ENCODE data around the gene SMAP1.

Gene SMAP1

DNA sequence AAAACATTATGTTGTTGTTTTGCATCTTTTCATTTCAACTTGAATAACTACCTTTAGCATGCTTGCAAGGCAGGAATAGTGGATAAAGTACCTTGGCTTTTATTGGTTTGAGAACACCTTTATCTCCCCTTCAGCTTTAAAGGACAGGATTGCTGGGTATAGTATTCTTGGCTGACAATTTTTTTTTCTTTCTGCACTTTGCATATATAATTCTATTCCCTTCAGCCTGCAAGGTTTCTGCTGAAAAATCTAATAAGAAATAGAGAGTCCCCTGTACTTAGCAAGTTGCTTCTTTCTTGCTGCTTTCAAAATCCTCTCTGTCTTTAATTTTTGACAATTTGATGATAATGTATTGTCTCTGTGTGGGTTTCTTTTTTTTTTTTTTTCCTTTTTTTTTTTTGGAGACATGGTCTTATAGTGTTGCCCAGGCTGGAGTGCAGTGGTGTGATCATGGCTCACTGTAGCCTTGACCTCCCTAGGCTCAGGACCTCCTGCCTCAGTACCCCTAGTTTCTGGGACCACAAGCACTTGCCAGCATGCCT is 47.1 kb downstream of the SMAP1 start:
- Histone ChIP-seq H4K20me1 (peaks cover 0 to 11% (median 0%) of the 10 kb centered on the region in 11 experiments; a peak in 3 of 22 replicates), H3K9me3 (replicated peaks in 1 of 11) (peaks cover 30 to 61% (median 52%) of the 10 kb centered on the region in 11 experiments), H3K4me1 (peaks cover 0 to 21% (median 6%) of the 10 kb centered on the region in 10 experiments; a peak in 12 of 20 replicates)

DNA sequence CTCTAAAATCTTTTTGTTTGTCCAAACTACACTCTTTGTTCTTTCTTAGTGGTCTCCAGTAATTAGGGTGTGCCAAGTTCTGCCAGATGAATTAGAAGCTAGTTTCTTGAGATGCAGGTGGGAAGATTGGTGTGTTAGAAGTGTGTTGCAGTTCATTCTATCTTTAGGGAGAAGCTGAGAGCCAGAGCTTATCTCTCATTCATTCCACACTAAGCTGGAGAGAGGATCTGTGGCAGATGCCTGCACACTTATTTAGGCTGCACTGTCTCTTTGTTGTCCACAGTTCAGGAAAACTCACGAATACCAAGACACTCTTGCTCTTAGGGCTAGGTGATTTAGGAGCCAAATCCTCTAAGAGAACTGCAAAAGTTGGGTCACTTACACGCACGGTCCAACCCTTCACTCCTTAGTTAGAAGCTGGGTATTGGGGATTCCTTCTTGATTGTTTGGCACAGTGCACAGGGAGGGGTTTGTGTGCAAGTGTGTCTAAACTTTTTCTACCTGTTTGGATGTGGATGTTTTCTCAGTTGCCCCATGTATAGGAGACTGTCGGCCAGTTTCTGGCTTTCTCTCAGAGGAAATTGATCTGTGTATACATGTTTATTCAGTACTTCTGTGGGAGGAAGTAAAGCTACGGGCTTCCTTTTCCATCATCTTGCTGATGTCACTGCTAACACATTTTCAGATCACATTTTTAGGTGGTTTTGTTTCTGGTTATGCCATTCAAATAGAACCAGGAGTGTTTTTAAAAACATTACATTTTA is 49.5 kb downstream of the SMAP1 start:
- Histone ChIP-seq H3K4me3 (no peak overlapping the region), H3K4me2 (peak overlapping the region in 6 of 11 experiments; percentile 12 to 59 (median 30); a peak in 10 of 22 replicates), H3K9ac (peak overlapping the region in 1 of 11 experiments; percentile 35; a peak in 1 of 22 replicates), H3K4me1 (peaks cover 0 to 17% (median 6%) of the 10 kb centered on the region in 10 experiments; a peak in 12 of 20 replicates), H4K20me1 (peaks cover 0 to 11% (median 0%) of the 10 kb centered on the region in 11 experiments; a peak in 6 of 22 replicates), H3K27ac (peak overlapping the region in 3 of 11 experiments; percentile 27 to 47 (median 45); a peak in 5 of 22 replicates), H3K36me3 (peaks cover 6 to 23% (median 13%) of the 10 kb centered on the region in 11 experiments; a peak in 14 of 22 replicates), H3K27me3 (no peaks in the 10 kb centered on the region), H3K9me3 (replicated peaks in 1 of 11) (peaks cover 30 to 65% (median 52%) of the 10 kb centered on the region in 11 experiments)
- TF ChIP-seq Cebpa-rat (IDR thresholded peaks at IDR 0.05): no peak

More for the DNA sequence above, 47.1 kb downstream of the SMAP1 start:
- no peak overlapping the region for H3K27ac ChIP-seq
- TF ChIP-seq Cebpa-rat (IDR thresholded peaks at IDR 0.05): no peak
- H3K4me3 ChIP-seq: 0 out of 20 replicates have a peak overlapping the region, but pooled peaks of 1 of the 10 experiments have one; percentile 2
- H3K36me3 ChIP-seq: peaks cover 6 to 27% (median 13%) of the 10 kb centered on the region in 11 experiments; a peak in 14 of 22 replicates
- H3K9ac ChIP-seq: no peak overlapping the region
- no peak overlapping the region for H3K4me2 ChIP-seq
- H3K27me3 ChIP-seq: no peaks in the 10 kb centered on the region

DNA sequence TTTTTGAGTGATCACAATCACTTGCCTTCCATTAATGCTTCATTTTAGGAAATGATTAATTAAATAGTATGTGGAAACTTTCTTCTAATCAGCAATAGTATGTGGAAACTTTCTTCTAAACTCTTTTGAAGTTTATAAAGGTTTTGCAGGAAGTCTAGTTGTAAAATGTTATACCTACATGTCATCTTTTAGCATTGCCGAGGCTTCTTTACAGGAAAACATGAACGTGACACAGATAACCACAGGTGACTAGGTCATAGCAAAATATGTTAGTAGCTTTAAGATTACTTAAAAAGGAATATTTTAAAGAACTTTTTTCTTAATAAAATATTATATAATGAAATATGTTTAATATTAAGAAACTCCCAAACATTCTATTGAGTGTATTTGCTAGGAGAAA is 56.8 kb downstream of the SMAP1 start:
- Histone ChIP-seq H3K27ac (no peak overlapping the region), H3K9me3 (replicated peaks in 1 of 11) (peaks cover 0 to 14% (median 8%) of the 10 kb centered on the region in 11 experiments; a peak in 13 of 22 replicates), H3K4me1 (peaks cover 0 to 34% (median 0%) of the 10 kb centered on the region in 10 experiments; a peak in 5 of 20 replicates), H4K20me1 (peaks cover 0 to 23% (median 5%) of the 10 kb centered on the region in 11 experiments; a peak in 10 of 22 replicates), H3K27me3 (no peaks in the 10 kb centered on the region), H3K4me2 (no peak overlapping the region), H3K9ac (no peak overlapping the region), H3K4me3 (no peak overlapping the region), H3K36me3 (peaks cover 0 to 13% (median 6%) of the 10 kb centered on the region in 11 experiments; a peak in 9 of 22 replicates)
- no peak for TF ChIP-seq Cebpa-rat (IDR thresholded peaks at IDR 0.05)

DNA sequence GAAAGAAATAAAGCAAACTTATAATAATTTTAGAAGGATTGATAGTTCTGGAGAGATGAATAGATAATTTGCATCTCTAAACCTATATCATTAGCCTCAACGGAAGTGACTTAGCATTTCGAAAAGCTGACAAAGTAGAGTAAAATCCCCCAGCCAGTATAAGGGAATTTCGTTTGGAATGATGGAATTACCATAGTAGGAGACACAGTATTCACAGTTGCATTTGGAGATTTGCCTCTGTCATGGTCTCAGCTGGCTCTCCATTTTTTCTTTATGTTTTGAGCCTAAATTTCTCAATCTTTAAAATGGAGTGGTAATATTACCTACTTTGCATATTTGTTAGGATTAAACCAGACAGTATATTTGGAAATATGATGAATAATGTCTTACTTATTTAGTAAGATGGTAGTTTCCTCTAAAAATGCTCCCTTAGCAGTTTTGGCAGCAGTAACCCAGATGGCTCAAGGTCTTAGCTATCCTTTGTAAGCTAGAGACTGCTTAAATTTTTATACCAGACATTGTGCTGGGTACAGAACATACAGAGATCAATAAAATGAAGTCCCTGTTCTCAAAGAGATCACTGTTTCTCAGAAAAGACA is 58.2 kb downstream of the SMAP1 start:
- peak overlapping the region in 3 of 11 experiments; percentile 23 to 58 (median 24); a peak in 5 of 22 replicates for H3K27ac ChIP-seq

DNA sequence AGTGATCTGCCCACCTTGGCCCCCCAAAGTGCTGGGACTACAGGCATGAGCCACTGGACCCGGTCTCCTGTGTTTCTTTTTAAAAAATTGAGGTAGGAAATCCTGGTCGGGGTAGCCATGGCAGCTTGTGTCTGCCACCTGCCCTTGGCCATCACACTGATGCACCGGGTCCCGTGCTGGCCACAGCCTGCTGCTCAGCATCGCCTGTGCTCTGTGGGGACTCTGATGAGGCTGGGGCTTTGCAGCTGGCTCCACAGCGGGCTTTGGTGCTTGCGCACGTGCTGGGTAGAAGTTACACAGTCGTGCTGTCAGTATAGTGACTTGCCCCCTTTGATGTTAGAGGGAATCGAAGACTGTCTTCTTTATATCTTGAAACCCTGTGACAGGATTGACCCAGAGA is 66.7 kb downstream of the SMAP1 start:
- no peaks in the 10 kb centered on the region for H3K9me3 ChIP-seq (replicated peaks in 1 of 11)
- H4K20me1 ChIP-seq: peaks cover 0 to 9% (median 0%) of the 10 kb centered on the region in 11 experiments; a peak in 5 of 22 replicates
- H3K4me3 ChIP-seq: no peak overlapping the region
- no peak for TF ChIP-seq Cebpa-rat (IDR thresholded peaks at IDR 0.05)
- no peaks in the 10 kb centered on the region; a peak in 1 of 20 replicates for H3K4me1 ChIP-seq
- H3K27me3 ChIP-seq: no peaks in the 10 kb centered on the region
- peaks cover 18 to 51% (median 29%) of the 10 kb centered on the region in 11 experiments for H3K36me3 ChIP-seq
- H3K4me2 ChIP-seq: no peak overlapping the region
- H3K9ac ChIP-seq: no peak overlapping the region
- no peak overlapping the region for H3K27ac ChIP-seq

More for the DNA sequence above, 58.2 kb downstream of the SMAP1 start:
- peaks cover 0 to 12% (median 6%) of the 10 kb centered on the region in 11 experiments; a peak in 8 of 22 replicates for H3K36me3 ChIP-seq
- no peaks in the 10 kb centered on the region for H3K27me3 ChIP-seq
- no peak for TF ChIP-seq Cebpa-rat (IDR thresholded peaks at IDR 0.05)
- peaks cover 0 to 34% (median 0%) of the 10 kb centered on the region in 10 experiments; a peak in 5 of 20 replicates for H3K4me1 ChIP-seq
- peaks cover 0 to 20% (median 3%) of the 10 kb centered on the region in 11 experiments; a peak in 9 of 22 replicates for H4K20me1 ChIP-seq
- peak overlapping the region in 3 of 11 experiments; percentile 22 to 66 (median 51); a peak in 5 of 22 replicates for H3K4me2 ChIP-seq
- H3K9ac ChIP-seq: no peak overlapping the region
- peaks cover 0 to 8% (median 3%) of the 10 kb centered on the region in 11 experiments; a peak in 7 of 22 replicates for H3K9me3 ChIP-seq (replicated peaks in 1 of 11)
- no peak overlapping the region for H3K4me3 ChIP-seq

DNA sequence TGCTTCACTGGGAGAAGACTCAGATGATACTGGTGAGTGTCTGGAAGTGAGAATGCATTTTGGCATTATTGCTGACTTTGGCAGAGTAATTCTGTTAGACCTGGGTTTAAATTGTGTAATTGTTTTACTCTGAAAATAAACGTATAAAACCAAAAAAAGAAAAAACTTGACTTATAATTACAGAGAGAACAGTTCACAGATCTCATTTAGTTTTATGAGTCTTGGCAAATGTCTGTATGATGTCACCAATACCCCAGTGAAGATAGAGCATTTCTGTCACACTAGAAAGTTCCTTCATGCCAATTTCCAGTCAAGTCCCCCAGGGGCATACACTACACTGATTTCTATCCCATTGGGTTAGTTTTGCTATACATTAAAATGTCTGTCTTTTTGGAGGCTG is 67.3 kb downstream of the SMAP1 start:
- Histone ChIP-seq H3K27me3 (no peaks in the 10 kb centered on the region), H3K4me3 (no peak overlapping the region), H3K4me2 (no peak overlapping the region), H3K36me3 (peaks cover 18 to 52% (median 31%) of the 10 kb centered on the region in 11 experiments), H4K20me1 (peaks cover 0 to 3% (median 0%) of the 10 kb centered on the region in 11 experiments; a peak in 4 of 22 replicates), H3K27ac (no peak overlapping the region), H3K9me3 (replicated peaks in 1 of 11) (peaks cover 0 to 2% (median under 1%) of the 10 kb centered on the region in 11 experiments; a peak in 7 of 22 replicates), H3K4me1 (no peaks in the 10 kb centered on the region; a peak in 1 of 20 replicates), H3K9ac (no peak overlapping the region)
- TF ChIP-seq Cebpa-rat (IDR thresholded peaks at IDR 0.05): no peak

DNA sequence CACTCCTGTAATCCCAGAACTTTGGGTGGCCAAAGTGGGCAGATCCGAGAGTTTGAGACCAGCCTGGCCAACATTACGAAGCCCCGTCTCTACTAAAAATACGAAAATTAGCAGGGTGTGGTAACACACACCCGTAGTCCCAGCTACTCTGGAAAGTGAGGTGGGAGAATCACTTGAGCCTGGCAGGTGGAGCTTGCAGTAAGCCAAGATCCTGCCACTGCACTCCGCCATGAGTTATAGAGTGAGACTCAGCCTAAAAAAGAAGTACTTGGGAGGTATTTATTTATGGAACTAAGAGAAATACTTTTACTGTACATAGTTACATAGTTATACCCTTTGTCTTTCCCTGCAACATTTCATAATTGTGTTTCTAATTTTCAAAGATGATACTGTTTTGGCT is 67.8 kb downstream of the SMAP1 start:
- Histone ChIP-seq H4K20me1 (no peaks in the 10 kb centered on the region; a peak in 1 of 22 replicates), H3K4me3 (no peak overlapping the region), H3K9ac (no peak overlapping the region), H3K27me3 (no peaks in the 10 kb centered on the region), H3K36me3 (peaks cover 23 to 58% (median 36%) of the 10 kb centered on the region in 11 experiments), H3K27ac (no peak overlapping the region), H3K9me3 (replicated peaks in 1 of 11) (peaks cover 4 to 7% (median 6%) of the 10 kb centered on the region in 11 experiments; a peak in 16 of 22 replicates), H3K4me2 (no peak overlapping the region), H3K4me1 (no peaks in the 10 kb centered on the region; a peak in 1 of 20 replicates)
- TF ChIP-seq Cebpa-rat (IDR thresholded peaks at IDR 0.05): no peak

DNA sequence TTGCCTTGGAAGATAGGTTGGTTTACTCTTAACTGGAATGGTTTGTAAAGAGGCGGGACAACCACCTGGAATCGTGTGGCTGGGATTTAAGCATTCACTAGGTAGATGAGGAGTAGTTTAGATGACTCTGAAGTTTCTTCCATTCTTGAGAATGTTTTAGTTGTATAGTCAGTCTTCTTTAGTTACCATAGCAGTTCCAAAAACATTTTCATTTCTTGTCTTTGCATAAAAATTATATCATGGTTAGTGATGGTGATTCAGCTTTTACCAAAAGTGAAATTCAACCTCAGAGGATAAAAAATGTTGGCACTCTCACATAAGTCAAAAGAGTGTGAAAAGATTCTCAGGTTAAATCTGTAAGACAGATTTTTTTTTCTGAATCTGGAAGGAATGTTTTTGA is 70.3 kb downstream of the SMAP1 start:
- Histone ChIP-seq H4K20me1 (no peaks in the 10 kb centered on the region; a peak in 1 of 22 replicates), H3K27ac (no peak overlapping the region), H3K4me2 (no peak overlapping the region), H3K4me3 (no peak overlapping the region), H3K9me3 (replicated peaks in 1 of 11) (peaks cover 28 to 33% (median 30%) of the 10 kb centered on the region in 11 experiments), H3K36me3 (peaks cover 45 to 74% (median 54%) of the 10 kb centered on the region in 11 experiments), H3K9ac (no peak overlapping the region), H3K4me1 (no peaks in the 10 kb centered on the region; a peak in 1 of 20 replicates), H3K27me3 (no peaks in the 10 kb centered on the region)
- TF ChIP-seq Cebpa-rat (IDR thresholded peaks at IDR 0.05): no peak
